B cell (primary cell): ENCODE measurements around the gene PLEKHG2. TPM values are rescaled to one million over a fixed set of nuclear protein-coding genes. Genes with fewer than 3 reads are reported as not detected.

Source experiments
- ATAC-seq: fragments of 200-7000 bp; cut with Tn5 transposase; one replicate; pipeline ENCODE4 v1.10.0; 2021; ENCODE audit warnings: low read depth, mild to moderate bottlenecking, moderate number of reproducible peaks, moderate library complexity
- CTCF ChIA-PET: fragments of 350-600 bp; sonication (Branson Sonifier 250); formaldehyde crosslinking; loops from one replicate; lab custom pipeline; 2021; ENCODE audit warnings: antibody characterized with exemption, inconsistent platforms; lab: Charles Lee
- POLR2A ChIA-PET: fragments of 350-600 bp; sonication (Branson Sonifier 250); formaldehyde crosslinking; loops from one replicate; lab custom pipeline; 2021; ENCODE audit warnings: antibody characterized with exemption; lab: Charles Lee
- DNase-seq: peaks from one replicate; pipeline ENCODE4 v3.0.0; 2013
- H2AFZ ChIP-seq: 2 replicates; pipeline ENCODE4 v1.6.1; 2012; ENCODE audit warnings: mild to moderate bottlenecking, low read depth, low read length; ENCODE audit not compliant: insufficient read depth, poor library complexity, severe bottlenecking
- H3K27ac ChIP-seq, 2 donors: 1 replicate in 1 of 2; 2 replicates in 1 of 2; pipeline ENCODE4 v1.5.1; 2012 to 2013; ENCODE audit warnings: low read length in 2 of 2, mild to moderate bottlenecking in 2 of 2, moderate library complexity in 1 of 2
- H3K27me3 ChIP-seq, 4 experiments: fragments of 200-600 bp in 1 of 4; sonication (generic) in 1 of 4; replicated peaks in 1 of 4; 1 replicate in 2 of 4; 2 replicates in 2 of 4; pipeline versions ENCODE4 v1.6.1 to v1.7.0; 2013 to 2016; ENCODE audit warnings: low read length in 3 of 4, mild to moderate bottlenecking in 2 of 4, mixed read lengths in 1 of 4, moderate library complexity in 1 of 4; ENCODE audit not compliant: insufficient read depth in 4 of 4, control insufficient read depth in 3 of 4; ENCODE audit errors: control extremely low read depth in 1 of 4
- H3K36me3 ChIP-seq, 2 experiments: replicated peaks in 1 of 2; 1 replicate in 1 of 2; 2 replicates in 1 of 2; pipeline versions ENCODE4 v1.6.1 to v1.7.1; 2013; ENCODE audit warnings: low read length in 1 of 2; ENCODE audit not compliant: insufficient read depth in 2 of 2, control insufficient read depth in 1 of 2; ENCODE audit errors: control extremely low read depth in 1 of 2, extremely low read depth in 1 of 2
- H3K4me1 ChIP-seq, 2 donors: fragments of 200-600 bp in 1 of 2; sonication (generic) in 1 of 2; 1 replicate in 1 of 2; 2 replicates in 1 of 2; pipeline versions ENCODE4 v1.5.1 to v1.6.1; 2013 to 2017; ENCODE audit warnings: low read length in 2 of 2; ENCODE audit not compliant: control insufficient read depth in 2 of 2, insufficient read depth in 2 of 2
- H3K4me2 ChIP-seq: replicated peaks from 2 replicates; pipeline ENCODE3; 2012; ENCODE audit warnings: mild to moderate bottlenecking, low read depth, low read length; ENCODE audit not compliant: poor library complexity, severe bottlenecking
- H3K4me3 ChIP-seq, 5 experiments: fragments of 200-600 bp in 1 of 5; sonication (generic) in 1 of 5; 1 replicate in 3 of 5; 2 replicates in 2 of 5; pipeline versions ENCODE4 v1.5.1 to v1.7.0; 2011 to 2016; ENCODE audit warnings: low read length in 4 of 5, mild to moderate bottlenecking in 4 of 5, low read depth in 2 of 5, control low read depth in 1 of 5, moderate library complexity in 1 of 5; ENCODE audit not compliant: insufficient read depth in 1 of 5; ENCODE audit errors: control extremely low read depth in 1 of 5, extremely low read depth in 1 of 5
- H3K79me2 ChIP-seq: fragments of 200-600 bp; sonication (generic); one replicate; pipeline ENCODE4 v1.6.0; 2016; ENCODE audit warnings: low read length; ENCODE audit not compliant: control insufficient read depth, insufficient read depth
- H3K9ac ChIP-seq: fragments of 200-600 bp; sonication (generic); 2 replicates; pipeline ENCODE4 v1.6.1; 2017; ENCODE audit warnings: mild to moderate bottlenecking, low read length, moderate library complexity
- H3K9me3 ChIP-seq, 3 donors: one replicate each; pipeline versions ENCODE4 v1.6.1 to v1.7.1; 2013; ENCODE audit warnings: low read length in 2 of 3; ENCODE audit not compliant: control insufficient read depth in 2 of 3, insufficient read depth in 1 of 3; ENCODE audit errors: control extremely low read depth in 1 of 3
- H4K20me1 ChIP-seq: 2 replicates; pipeline ENCODE4 v1.6.0; 2012; ENCODE audit warnings: mild to moderate bottlenecking, low read length; ENCODE audit not compliant: insufficient read depth, control insufficient read depth, poor library complexity, severe bottlenecking
- H3K27ac Mint-ChIP-seq: one replicate; pipeline ENCODE4 v1.8.0; 2021; ENCODE audit warnings: mixed read lengths
- H3K27me3 Mint-ChIP-seq: one replicate; pipeline ENCODE4 v1.8.0; 2021; ENCODE audit warnings: mixed read lengths
- H3K4me1 Mint-ChIP-seq: one replicate; pipeline ENCODE4 v1.8.0; 2021; ENCODE audit warnings: mixed read lengths
- H3K4me3 Mint-ChIP-seq: one replicate; pipeline ENCODE4 v1.8.0; 2021; ENCODE audit warnings: mixed read lengths
- H3K9me3 Mint-ChIP-seq: one replicate; pipeline ENCODE4 v1.8.0; 2022; ENCODE audit warnings: mixed read lengths; ENCODE audit not compliant: insufficient read depth
- CTCF ChIP-seq: fragments of 200-600 bp; IDR thresholded peaks from one replicate; pipeline ENCODE4 v1.8.0; 2022; ENCODE audit warnings: antibody characterized with exemption, mild to moderate bottlenecking
- EZH2 ChIP-seq: IDR thresholded peaks from 2 replicates; pipeline ENCODE4 v1.6.1; 2012; ENCODE audit warnings: borderline replicate concordance, low read depth, mild to moderate bottlenecking, moderate library complexity, low read length; ENCODE audit not compliant: insufficient read depth, poor library complexity, severe bottlenecking
- WGBS: methylation state at CpG from one replicate; pipeline ENCODE4 v1.1.5; 2013; ENCODE audit warnings: missing lambda C conversion rate; ENCODE audit not compliant: insufficient coverage; 5-methylcytosine and 5-hydroxymethylcytosine counted together
- intact Hi-C: fragments of 100-400 bp; cut with micrococcal nuclease; formaldehyde crosslinking; loops from one replicate; pipeline ENCODE4 v1.10.0; 2022
- polyA plus RNA-seq: library from polyadenylated mRNA; depleted of rRNA; stranded (reverse); fragments of >200 nt; gene quantifications from 2 replicates; pipeline ENCODE4 v1.2.3, GENCODE V29; 2012
- total RNA-seq, 2 donors: library from RNA; stranded (reverse); fragments of 120-200 nt in 1 of 2; gene quantifications; 1 replicate in 1 of 2; 2 replicates in 1 of 2; pipeline versions ENCODE4 v1.2.3 to v1.2.4, GENCODE V29; 2013 to 2022

Gene PLEKHG2
- total and polyA plus RNA-seq, 2 donors (not counting 1 experiment from before 2014, with no cell fraction given) = 27.0 to 167 TPM

- peak within 1 kb of the TSS; percentile 87 for H3K4me2 ChIP-seq
- no peaks in the 10 kb centered on the region for H3K9me3 ChIP-seq
- peaks cover 62% of the 10 kb centered on the region for H3K79me2 ChIP-seq
- Mint-ChIP-seq H3K27ac (peak within 1 kb of the TSS; percentile 99), H3K4me1 (peaks cover 40% of the 10 kb centered on the region), H3K4me3 (peak within 1 kb of the TSS; percentile 87), H3K27me3 (no peaks in the 10 kb centered on the region), H3K9me3 (no peaks in the 10 kb centered on the region)
- peak within 1 kb of the TSS; percentile 73 to 99 (median 90) for H3K4me3 ChIP-seq
- intact Hi-C loops = loop anchor here (1.0 to 2.0 kb wide), 7 partner anchors 21 to 580 kb away; partner anchors contain the start of genes EID2, EID2B, PLEKHG2 and PSMC4
- peaks cover 16 to 28% of the 10 kb centered on the region in 2 donors for H3K4me1 ChIP-seq
- POLR2A ChIA-PET = interaction anchor here (0.5 to 3.0 kb wide), 12 partner anchors 13 to 1037 kb away, joined by 3 to 69 read pairs (median 6); partner anchors contain the start of genes GMFG, PLEKHG2, RPS16 and SAMD4B
- H3K36me3 ChIP-seq = peaks cover 0 to 65% of the 10 kb centered on the region in 2 experiments
- peak; percentile 90 for ATAC-seq
- 1% methylated on average over 57 of the region's 60 CpGs for WGBS
- H3K27me3 ChIP-seq = no peaks in the 10 kb centered on the region
- H2AFZ ChIP-seq = peak within 1 kb of the TSS; percentile 65
- peak within 1 kb of the TSS; percentile 96 to 97 for H3K27ac ChIP-seq
- peaks cover 33% of the 10 kb centered on the region for H4K20me1 ChIP-seq
- H3K9ac ChIP-seq = peak within 1 kb of the TSS; percentile 99
- TF ChIP-seq CTCF (no peak), EZH2 (no peak)
- DNase-seq = peak; percentile 99
- CTCF ChIA-PET = interaction anchor here (0.6 to 2.7 kb wide), 11 partner anchors 9 to 269 kb away, joined by 3 to 40 read pairs (median 5); partner anchors contain the start of genes PLEKHG2, RPS16 and SAMD4B
These were observed 21.6 kb upstream of the PLEKHG2 start, which contains the start of the genes MED29 and PAF1 for GRCh38 chr19:39390751-39391437. MED29 (plus strand) TSS chr19:39391378; CDS start chr19:39391423, 45 bp downstream. PAF1 (minus strand) TSS chr19:39391106; CDS start chr19:39390864, 242 bp downstream.
